ENCODE measurements around the gene PHC3. TPM values are rescaled to one million over a fixed set of nuclear protein-coding genes. Genes with fewer than 3 reads are reported as not detected.

PHC3 gene
- total and polyA plus RNA-seq, 2 of the 13 experiments (the other 11 are each of a cell fraction or from before 2014, with no cell fraction given) = 24.1 to 49.0 TPM

DNA sequence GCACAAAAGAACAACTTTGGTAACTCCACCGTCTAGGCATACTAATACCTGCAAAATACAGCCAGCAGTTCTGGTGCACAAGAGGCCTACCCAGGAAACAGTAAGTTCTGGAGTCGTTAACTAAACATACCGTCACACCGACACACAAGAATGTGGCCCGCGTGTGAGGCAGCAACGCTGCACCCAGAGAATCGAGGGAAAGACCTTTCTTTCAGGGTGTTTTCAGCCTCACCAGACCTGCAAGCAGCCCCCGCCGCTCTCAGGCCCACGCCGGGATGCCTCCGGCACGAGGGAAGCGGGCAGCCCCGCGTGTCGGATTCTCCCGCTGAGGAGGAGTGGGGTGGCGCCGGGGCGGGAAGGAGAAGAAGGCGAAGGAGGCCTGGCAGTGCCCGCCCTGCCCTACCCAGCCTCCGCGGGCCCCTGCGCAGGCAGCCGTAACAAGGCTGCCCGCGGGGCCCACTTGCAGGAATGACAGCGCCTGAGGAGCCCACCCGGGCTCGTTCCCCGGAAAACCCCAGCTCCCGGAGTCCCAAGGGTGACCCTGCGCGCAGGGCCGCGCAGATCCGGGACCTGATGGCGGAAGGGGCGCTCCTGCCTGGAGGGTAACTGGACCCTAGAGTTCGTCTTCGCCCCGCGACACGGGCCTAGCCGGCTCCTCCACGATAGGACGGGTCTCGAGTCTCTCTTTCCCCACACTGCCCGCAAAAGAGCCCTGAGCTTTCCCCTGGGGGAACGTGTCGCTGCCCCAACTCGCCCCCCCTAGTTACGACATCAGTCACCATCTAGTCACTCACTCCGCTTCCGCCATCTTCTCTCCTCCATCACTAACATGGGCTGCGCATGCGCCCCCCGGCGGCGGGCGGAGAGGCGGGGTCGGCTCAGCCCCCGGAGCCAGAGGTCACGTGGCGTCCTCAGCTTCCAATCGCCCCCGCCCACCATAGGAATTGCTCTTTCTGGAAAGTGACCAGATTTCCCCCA, at the start of gene PHC3 (continued):
- TF ChIP-seq, protein P1, sequence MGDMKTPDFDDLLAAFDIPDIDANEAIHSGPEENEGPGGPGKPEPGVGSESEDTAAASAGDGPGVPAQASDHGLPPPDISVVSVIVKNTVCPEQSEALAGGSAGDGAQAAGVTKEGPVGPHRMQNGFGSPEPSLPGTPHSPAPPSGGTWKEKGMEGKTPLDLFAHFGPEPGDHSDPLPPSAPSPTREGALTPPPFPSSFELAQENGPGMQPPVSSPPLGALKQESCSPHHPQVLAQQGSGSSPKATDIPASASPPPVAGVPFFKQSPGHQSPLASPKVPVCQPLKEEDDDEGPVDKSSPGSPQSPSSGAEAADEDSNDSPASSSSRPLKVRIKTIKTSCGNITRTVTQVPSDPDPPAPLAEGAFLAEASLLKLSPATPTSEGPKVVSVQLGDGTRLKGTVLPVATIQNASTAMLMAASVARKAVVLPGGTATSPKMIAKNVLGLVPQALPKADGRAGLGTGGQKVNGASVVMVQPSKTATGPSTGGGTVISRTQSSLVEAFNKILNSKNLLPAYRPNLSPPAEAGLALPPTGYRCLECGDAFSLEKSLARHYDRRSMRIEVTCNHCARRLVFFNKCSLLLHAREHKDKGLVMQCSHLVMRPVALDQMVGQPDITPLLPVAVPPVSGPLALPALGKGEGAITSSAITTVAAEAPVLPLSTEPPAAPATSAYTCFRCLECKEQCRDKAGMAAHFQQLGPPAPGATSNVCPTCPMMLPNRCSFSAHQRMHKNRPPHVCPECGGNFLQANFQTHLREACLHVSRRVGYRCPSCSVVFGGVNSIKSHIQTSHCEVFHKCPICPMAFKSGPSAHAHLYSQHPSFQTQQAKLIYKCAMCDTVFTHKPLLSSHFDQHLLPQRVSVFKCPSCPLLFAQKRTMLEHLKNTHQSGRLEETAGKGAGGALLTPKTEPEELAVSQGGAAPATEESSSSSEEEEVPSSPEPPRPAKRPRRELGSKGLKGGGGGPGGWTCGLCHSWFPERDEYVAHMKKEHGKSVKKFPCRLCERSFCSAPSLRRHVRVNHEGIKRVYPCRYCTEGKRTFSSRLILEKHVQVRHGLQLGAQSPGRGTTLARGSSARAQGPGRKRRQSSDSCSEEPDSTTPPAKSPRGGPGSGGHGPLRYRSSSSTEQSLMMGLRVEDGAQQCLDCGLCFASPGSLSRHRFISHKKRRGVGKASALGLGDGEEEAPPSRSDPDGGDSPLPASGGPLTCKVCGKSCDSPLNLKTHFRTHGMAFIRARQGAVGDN (CRISPR knock-in tag; IDR thresholded peaks at IDR 0.05) = peak; percentile 90
- TF ChIP-seq HOXA9 (CRISPR knock-in tag; IDR thresholded peaks at IDR 0.05; ENCODE audit: borderline replicate concordance) (no peak), AGO2 (optimal IDR thresholded peaks at IDR 0.05; ENCODE audit: low read depth, low read length) (peak; percentile 94), RCOR2 (CRISPR knock-in tag; IDR thresholded peaks at IDR 0.05) (no peak), ZNF747 (CRISPR knock-in tag; IDR thresholded peaks at IDR 0.05; ENCODE audit: borderline replicate concordance) (0 out of 2 replicates have a peak, but pooled peaks have one; percentile 52), PLSCR1 (CRISPR knock-in tag; IDR thresholded peaks at IDR 0.05; ENCODE audit: borderline replicate concordance) (no peak), ZBTB43 (CRISPR knock-in tag; conservative IDR thresholded peaks at IDR 0.05) (no peak; the same call in 1 of the 2 replicates), YY1 (IDR thresholded peaks at IDR 0.05; ENCODE audit: insufficient read depth, insufficient replicate concordance, low read depth, low read length) (peak; percentile 92), HNRNPUL1 (IDR thresholded peaks at IDR 0.05; ENCODE audit: low read depth, low read length) (no peak), ZKSCAN5 (CRISPR knock-in tag; IDR thresholded peaks at IDR 0.05) (no peak), ZNF547 (CRISPR knock-in tag; IDR thresholded peaks at IDR 0.05) (peak; percentile 69; the same call in 1 of the 2 replicates), HMG20B (CRISPR knock-in tag; conservative IDR thresholded peaks at IDR 0.05) (no peak), ZNF83 (CRISPR knock-in tag; IDR thresholded peaks at IDR 0.05; ENCODE audit: borderline replicate concordance) (peak; percentile 85; the same call in 1 of the 2 replicates), ZNF484 (CRISPR knock-in tag; IDR thresholded peaks at IDR 0.05; ENCODE audit: borderline replicate concordance, low read depth) (no peak), ZNF124 (CRISPR knock-in tag; IDR thresholded peaks at IDR 0.05) (no peak), ZNF562 (CRISPR knock-in tag; IDR thresholded peaks at IDR 0.05; ENCODE audit: borderline replicate concordance) (no peak), KLF12 (CRISPR knock-in tag; IDR thresholded peaks at IDR 0.05; ENCODE audit: borderline replicate concordance) (no peak; the same call in 1 of the 2 replicates), MYPOP (CRISPR knock-in tag; IDR thresholded peaks at IDR 0.05) (peak; percentile 15; the same call in 1 of the 2 replicates)
- TF ChIP-seq, protein P2, sequence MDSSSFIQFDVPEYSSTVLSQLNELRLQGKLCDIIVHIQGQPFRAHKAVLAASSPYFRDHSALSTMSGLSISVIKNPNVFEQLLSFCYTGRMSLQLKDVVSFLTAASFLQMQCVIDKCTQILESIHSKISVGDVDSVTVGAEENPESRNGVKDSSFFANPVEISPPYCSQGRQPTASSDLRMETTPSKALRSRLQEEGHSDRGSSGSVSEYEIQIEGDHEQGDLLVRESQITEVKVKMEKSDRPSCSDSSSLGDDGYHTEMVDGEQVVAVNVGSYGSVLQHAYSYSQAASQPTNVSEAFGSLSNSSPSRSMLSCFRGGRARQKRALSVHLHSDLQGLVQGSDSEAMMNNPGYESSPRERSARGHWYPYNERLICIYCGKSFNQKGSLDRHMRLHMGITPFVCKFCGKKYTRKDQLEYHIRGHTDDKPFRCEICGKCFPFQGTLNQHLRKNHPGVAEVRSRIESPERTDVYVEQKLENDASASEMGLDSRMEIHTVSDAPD (CRISPR knock-in tag; IDR thresholded peaks at IDR 0.05) = no peak
